Chondrocyte (in vitro differentiated cells): Measurements from ENCODE around the gene TMEM234. TPM values are rescaled to one million over a fixed set of nuclear protein-coding genes. Genes with fewer than 3 reads are reported as not detected.
A peak's percentile ranks its signal among the peaks of the same experiment; 100 is the strongest.

Experiments used
- DNase-seq: peaks from one replicate; pipeline ENCODE4 v3.0.0; 2021; ENCODE audit warnings: mixed read lengths, low spot score
- H3K27ac Mint-ChIP-seq: one replicate; pipeline ENCODE4 v1.8.0; 2021; ENCODE audit warnings: mild to moderate bottlenecking, moderate library complexity, mixed read lengths; ENCODE audit not compliant: unreplicated experiment
- H3K27me3 Mint-ChIP-seq: 2 replicates; pipeline ENCODE4 v1.8.0; 2021; ENCODE audit warnings: low read depth, mixed read lengths
- H3K36me3 Mint-ChIP-seq: 2 replicates; pipeline ENCODE4 v1.8.0; 2021; ENCODE audit warnings: low read depth, mixed read lengths
- H3K4me1 Mint-ChIP-seq: 2 replicates; pipeline ENCODE4 v1.8.0; 2021; ENCODE audit warnings: low read depth, mild to moderate bottlenecking, mixed read lengths
- H3K4me3 Mint-ChIP-seq: one replicate; pipeline ENCODE4 v1.8.0; 2021; ENCODE audit warnings: mild to moderate bottlenecking, moderate library complexity, mixed read lengths; ENCODE audit not compliant: unreplicated experiment
- H3K9me3 Mint-ChIP-seq: 2 replicates; pipeline ENCODE4 v1.8.0; 2021; ENCODE audit warnings: low read depth, mixed read lengths
- CTCF ChIP-seq: fragments of 200-600 bp; sonication (generic); IDR thresholded peaks from 2 replicates; pipeline ENCODE4 v1.5.0; 2021; ENCODE audit warnings: antibody characterized with exemption, mild to moderate bottlenecking, moderate library complexity
- total RNA-seq: library from RNA; stranded (reverse); gene quantifications from 3 replicates; pipeline ENCODE4 v1.2.1, GENCODE V29; 2021

The TMEM234 gene
- total RNA-seq, 1 donor from 2014 or later, result 22.8 TPM

- TF ChIP-seq CTCF, result no peak
- Mint-ChIP-seq H3K4me3 (no peak overlapping the region), H3K9me3 (no peaks in the 10 kb centered on the region), H3K4me1 (peaks cover 26% of the 10 kb centered on the region), H3K27me3 (no peaks in the 10 kb centered on the region), H3K36me3 (peaks cover 1% of the 10 kb centered on the region), H3K27ac (no peak overlapping the region)
- DNase-seq, result no peak
These were observed 27.8 kb upstream of the TMEM234 start for GRCh38 chr1:32249831-32250525.

GRCh38 chr1:32247983-32248889 lies 26.1 kb upstream of the TMEM234 start:
- DNase-seq, result no peak
- Mint-ChIP-seq H3K27me3 (no peaks in the 10 kb centered on the region), H3K9me3 (no peaks in the 10 kb centered on the region), H3K4me3 (no peak overlapping the region), H3K27ac (no peak overlapping the region), H3K4me1 (peaks cover 26% of the 10 kb centered on the region), H3K36me3 (peaks cover 1% of the 10 kb centered on the region)
- TF ChIP-seq CTCF, result peak; percentile 85

GRCh38 chr1:32247452-32247851 lies 25.3 kb upstream of the TMEM234 start:
- no peak for TF ChIP-seq CTCF
- Mint-ChIP-seq H3K9me3 (no peaks in the 10 kb centered on the region), H3K36me3 (peaks cover 1% of the 10 kb centered on the region), H3K4me3 (no peak overlapping the region), H3K27ac (no peak overlapping the region), H3K4me1 (peaks cover 29% of the 10 kb centered on the region), H3K27me3 (no peaks in the 10 kb centered on the region)
- no peak for DNase-seq

DNA sequence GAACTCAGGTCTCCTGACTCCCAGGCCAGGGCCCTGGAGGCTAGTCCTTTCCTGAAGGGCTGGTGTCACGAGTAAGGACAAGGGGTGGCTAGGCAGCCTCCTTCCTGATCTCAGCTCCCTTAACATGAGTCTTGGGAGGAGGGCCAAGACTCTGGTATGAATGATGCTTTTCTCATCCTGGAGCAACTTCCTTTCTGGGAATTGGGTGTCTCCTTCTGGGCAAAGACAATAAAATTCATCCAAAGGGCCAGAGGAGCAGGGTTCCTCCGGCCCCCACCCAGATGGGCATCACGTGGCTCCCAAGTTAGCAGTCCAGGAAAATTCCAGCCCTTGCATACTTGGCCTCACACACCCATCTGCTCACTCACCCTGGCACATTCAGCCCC lies 24.7 kb upstream of the TMEM234 start, which contains the start of gene FAM167B:
Gene FAM167B (plus strand): TSS at position 335 of the 386 bp plus-strand sequence. CDS start 200 bp downstream, outside the sequence.
- Mint-ChIP-seq H3K27me3 (no peaks in the 10 kb centered on the region), H3K4me1 (peaks cover 35% of the 10 kb centered on the region), H3K36me3 (peaks cover under 1% of the 10 kb centered on the region), H3K9me3 (no peaks in the 10 kb centered on the region), H3K4me3 (no peak within 1 kb of the TSS), H3K27ac (peak within 1 kb of the TSS; percentile 34)
- no peak for DNase-seq
- TF ChIP-seq CTCF, result no peak

GRCh38 chr1:32242341-32242851 lies 20.2 kb upstream of the TMEM234 start:
- peak overlapping the region; percentile 46 for H3K4me3 Mint-ChIP-seq
- no peak for DNase-seq
- no peaks in the 10 kb centered on the region for H3K27me3 Mint-ChIP-seq
- peaks cover 45% of the 10 kb centered on the region for H3K4me1 Mint-ChIP-seq
- no peak for TF ChIP-seq CTCF
- H3K9me3 Mint-ChIP-seq, result no peaks in the 10 kb centered on the region
- H3K27ac Mint-ChIP-seq, result no peak overlapping the region
- H3K36me3 Mint-ChIP-seq, result no peaks in the 10 kb centered on the region
